NCI-H774 (cell line): Measurements from ENCODE around the gene ZC3H7B.
"Not testable (repeated sequence)": the region's sequence is repeated elsewhere in the genome, so short reads cannot be mapped to it uniquely, and the experiment has no call there.

Experiments
- DNase-seq: peaks from one replicate; lab custom pipeline; 2025; lab: John Stamatoyannopoulos, UW

Gene ZC3H7B, protein sequence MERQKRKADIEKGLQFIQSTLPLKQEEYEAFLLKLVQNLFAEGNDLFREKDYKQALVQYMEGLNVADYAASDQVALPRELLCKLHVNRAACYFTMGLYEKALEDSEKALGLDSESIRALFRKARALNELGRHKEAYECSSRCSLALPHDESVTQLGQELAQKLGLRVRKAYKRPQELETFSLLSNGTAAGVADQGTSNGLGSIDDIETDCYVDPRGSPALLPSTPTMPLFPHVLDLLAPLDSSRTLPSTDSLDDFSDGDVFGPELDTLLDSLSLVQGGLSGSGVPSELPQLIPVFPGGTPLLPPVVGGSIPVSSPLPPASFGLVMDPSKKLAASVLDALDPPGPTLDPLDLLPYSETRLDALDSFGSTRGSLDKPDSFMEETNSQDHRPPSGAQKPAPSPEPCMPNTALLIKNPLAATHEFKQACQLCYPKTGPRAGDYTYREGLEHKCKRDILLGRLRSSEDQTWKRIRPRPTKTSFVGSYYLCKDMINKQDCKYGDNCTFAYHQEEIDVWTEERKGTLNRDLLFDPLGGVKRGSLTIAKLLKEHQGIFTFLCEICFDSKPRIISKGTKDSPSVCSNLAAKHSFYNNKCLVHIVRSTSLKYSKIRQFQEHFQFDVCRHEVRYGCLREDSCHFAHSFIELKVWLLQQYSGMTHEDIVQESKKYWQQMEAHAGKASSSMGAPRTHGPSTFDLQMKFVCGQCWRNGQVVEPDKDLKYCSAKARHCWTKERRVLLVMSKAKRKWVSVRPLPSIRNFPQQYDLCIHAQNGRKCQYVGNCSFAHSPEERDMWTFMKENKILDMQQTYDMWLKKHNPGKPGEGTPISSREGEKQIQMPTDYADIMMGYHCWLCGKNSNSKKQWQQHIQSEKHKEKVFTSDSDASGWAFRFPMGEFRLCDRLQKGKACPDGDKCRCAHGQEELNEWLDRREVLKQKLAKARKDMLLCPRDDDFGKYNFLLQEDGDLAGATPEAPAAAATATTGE

DNA sequence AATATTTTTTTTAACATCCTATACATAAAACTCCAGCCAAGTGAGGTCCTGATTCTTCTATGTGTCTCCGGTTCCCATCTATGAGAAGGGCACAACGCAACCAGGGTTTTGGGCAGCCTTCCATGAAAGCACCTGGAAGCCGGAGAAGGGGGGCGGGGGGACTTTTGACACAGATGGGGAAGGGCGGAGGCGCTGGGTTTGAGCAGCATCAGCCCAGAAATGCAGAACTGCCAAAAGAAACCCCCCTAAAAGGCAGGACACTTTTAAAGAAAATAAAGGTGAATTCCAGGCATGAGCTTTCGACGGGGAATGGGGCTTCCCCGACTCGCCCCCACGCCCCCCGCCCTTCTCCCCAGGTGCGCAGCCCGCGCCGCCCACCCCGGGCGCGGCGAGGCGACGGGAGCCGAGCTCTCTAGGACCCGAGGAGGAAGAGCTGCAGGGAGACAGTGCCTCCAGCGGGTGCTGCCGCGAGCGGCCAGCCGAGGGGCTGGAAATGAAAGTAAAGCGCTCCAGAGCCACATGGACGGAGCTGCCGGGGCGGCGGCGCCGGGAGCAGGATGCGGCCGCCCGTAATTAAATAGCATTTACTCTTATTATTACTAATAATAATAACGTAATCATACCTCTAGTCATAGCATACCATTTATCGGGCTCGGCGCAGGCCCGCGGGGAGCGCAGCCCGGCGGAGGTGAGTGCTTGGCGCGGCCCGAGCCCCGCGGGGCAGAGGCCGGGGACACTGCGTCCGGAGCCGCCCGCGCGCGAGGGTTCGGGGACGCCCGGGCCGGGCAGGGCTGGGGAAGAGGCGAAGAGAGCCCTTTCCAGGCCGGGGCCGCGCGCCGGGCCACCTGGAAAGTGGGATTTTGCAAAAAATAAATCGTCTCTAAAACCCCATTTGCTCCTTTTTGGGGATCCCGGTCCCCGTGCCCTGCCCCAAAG lies at the start of gene ZC3H7B:
ZC3H7B (plus strand) TSS at position 441 of the 936 bp plus-strand sequence. CDS start 19,136 bp downstream, outside the sequence.
- peak; percentile 65 for DNase-seq

DNA sequence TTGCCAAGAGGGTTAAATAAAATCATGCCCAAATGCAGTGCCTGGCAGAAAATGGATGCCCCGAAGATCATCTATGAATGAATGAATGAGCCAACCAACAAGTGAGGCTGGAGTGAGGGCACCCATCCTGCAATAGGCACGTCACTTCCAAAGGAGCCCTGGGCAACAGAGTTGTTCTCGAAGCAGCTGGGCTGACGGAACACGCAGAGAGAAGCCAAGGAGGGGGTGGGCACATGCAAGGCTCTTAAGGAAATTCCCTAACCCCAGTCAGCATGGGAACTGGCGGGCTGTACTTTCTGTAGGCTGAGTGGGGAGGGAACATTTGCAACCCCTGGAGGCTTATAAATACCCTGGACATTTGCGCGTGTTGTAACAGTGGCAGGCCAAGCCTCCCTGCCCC lies 49.0 kb upstream of the ZC3H7B start:
- DNase-seq = no peak

DNA sequence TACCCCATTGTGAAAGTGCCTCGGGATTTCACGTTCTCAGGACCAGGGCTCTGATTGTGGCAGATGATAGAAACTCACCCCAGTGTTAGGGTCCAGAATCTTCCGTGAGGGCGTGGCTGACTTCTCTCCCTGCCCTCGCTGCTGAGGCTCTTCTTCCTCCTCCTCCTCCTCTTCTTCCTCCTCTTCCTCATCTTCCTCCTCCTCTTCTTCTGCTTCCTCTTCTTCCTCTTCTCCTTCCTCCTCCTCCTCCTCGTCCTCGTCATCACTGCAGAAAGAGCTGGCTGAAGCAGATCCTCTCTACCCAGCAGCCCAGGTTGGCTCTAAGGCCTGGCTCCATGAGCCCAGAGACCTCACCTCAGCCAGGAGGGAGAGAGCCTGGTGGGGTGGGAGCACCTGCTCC lies 47.1 kb upstream of the ZC3H7B start:
- DNase-seq = no peak

DNA sequence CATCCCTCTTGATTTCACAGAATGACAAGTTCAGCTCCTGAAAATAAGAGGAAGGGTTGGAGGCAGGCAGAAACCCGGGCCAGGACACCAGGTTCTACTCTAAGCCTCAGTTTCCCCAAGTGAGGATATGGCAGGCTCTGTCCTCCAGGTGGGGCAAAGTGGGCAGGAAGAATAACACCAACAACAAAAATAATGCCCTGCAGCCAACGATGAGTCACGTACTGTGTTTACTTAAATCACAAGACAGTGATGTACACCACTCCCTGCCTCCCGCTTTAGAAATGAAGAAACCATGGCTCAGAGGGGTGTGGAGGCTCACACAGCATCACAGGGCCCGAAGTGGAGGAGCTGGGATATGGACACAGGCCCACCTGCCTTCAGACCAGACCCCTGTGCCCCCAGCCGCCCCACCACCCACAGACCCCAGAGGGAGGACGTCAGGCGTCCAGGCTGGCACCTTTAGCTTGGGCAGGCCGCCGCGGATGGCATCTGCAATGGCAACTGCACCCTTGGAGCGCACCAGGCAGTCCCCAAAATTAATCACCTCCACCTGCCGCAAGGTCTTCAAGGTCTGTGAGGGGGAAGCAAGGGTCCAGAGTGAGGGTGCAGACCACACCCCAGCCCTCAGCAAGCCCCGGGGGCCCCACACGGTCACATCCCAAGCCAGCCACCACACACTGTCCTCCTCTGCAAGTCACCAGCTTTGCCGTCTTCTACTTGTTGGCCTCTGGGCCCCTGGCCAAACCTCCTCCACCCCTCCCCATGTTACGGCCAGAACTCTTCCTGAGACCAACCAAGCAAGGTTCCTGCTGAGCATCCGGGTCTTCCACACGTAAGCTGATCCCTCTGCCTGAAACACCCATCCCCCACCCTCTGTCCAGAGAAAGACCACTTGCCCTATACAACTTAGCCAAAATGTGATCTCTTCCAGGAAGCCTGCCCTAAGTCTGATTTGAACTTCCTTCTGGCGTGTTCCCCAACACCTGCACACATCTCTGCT lies 44.8 kb upstream of the ZC3H7B start:
- DNase-seq = no peak

DNA sequence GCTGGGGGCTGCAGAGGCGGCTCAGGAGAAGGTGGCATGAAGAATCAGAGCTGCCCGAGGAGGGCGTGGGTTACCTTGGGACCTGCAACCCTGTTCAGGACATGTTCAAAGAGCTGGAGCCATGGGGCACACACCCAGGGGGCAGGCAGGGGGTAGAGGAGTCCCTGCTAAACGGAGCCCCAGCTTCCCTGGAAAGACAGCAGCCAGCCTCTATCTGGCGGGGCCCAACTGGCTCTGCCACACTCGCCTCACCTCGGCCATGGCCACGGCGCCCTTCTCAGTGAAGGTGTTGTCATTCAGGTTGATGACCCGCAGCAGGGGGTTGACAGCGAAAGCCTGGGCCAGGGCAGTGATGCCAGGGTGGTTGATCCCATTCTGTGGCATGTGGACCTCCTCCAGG lies 43.6 kb upstream of the ZC3H7B start:
- DNase-seq = no peak

DNA sequence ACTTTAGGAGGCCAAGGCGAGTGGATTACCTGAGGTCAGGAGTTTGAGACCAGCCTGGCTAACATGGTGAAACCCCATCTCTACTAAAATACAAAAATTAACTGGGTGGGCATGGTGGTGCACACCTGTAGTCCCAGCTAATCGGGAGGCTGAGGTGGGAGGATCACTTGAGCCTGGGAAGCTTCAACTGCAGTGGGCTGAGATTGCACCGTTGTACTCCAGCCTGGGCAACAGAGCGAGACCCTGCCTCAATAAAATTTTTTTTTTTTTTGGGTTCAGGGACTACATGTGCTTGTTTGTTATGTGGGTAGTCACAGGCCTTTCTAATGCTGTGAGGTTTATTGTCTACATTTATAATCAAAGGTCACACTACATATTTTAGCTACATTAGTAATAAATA lies 41.6 kb upstream of the ZC3H7B start:
- DNase-seq = not testable (repeated sequence)

DNA sequence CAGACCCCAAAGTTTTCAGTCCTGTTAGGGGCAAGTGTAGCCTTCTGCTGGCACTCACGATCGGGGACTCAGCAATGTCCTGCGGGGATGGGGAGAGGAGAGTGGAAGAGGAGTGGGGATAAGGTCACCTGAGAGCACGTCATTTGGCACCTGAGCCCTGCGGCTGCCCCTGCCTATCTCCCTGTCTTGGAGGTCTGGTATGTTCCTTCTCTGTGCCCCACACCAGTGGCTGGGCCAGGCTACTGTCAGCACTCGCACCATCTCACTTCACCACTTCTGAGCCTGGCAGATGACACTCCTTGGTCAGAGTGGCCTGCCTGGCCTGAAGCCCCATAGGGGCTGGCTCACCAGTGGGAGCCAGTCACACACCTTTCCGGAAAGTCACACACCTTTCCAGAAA lies 40.5 kb upstream of the ZC3H7B start:
- no peak for DNase-seq

DNA sequence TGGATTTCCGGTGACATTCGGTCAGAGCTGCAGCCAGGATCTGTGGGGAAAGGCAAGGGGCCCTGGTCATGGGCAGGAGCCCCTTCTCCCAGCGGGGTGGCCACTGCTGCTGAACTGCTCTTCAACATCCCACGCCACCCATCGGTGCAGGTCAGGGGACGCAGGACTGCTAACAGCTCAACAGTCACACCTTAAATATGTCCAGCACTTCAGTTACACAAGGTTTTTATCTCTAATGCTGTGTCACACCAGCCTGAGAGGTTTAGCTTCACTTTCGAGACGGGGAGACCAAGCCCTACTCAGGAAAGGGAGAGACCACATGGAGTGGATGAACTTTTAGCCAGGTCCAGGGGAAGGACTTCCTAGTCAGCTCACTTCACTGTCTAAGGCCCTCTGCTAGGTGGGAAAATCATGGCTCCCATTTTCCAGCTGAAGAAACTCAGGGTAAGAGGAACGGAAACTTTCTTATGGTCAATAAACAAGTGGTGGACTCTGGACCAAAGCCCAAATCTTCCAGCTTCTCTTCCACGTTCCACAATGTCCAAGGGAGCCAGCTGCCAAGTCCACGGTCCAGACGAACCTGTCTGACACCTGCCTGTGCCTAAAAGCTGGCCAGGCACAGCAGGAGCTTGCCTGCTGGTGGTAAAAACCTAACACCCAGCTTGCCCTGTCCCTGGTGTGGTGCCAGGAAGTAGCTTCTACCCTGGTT lies 39.6 kb upstream of the ZC3H7B start:
- no peak for DNase-seq

DNA sequence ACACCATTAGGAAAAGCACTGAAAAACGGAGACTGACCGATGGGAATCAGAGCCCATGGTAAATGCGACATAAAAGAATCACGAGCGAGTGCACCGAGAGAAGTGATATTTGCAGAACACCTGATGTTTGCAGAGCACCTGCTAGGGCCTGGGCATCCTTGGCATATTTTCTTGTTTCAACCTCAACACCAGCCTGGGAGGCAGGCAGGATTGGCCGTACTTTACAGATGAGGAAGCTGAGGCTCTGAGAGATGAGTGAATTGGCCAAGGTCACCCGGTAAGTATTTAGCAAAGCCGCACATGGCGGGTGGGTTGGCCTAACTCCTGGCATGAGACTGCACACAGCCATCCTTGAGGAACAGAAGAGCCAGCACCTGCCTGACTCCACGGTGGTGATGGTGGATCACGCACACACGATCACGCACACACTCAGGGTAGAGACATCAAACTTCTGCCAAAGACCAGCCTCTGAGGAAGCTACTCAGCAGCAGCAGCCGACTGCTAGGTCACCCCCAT lies 39.0 kb upstream of the ZC3H7B start:
- DNase-seq = no peak

DNA sequence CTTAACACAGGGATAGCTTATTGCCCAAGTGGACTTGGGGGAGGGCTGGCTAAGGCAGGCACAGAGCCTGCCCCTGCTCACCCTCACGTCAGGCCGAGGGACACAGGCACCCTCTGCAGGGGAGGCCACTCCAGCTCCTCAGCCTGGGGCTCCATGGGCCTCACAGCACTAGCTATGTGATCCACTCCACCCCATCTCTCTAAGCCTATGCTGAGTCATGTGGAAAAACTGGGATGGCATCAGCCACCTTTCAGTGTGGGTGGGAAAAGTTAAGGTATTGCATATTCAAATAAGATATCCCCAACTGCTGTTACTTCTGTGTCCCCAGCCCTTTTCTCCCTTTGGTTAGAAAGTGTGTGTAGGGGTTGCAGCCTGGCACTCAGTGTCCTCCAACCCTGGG lies 37.6 kb upstream of the ZC3H7B start:
- no peak for DNase-seq

DNA sequence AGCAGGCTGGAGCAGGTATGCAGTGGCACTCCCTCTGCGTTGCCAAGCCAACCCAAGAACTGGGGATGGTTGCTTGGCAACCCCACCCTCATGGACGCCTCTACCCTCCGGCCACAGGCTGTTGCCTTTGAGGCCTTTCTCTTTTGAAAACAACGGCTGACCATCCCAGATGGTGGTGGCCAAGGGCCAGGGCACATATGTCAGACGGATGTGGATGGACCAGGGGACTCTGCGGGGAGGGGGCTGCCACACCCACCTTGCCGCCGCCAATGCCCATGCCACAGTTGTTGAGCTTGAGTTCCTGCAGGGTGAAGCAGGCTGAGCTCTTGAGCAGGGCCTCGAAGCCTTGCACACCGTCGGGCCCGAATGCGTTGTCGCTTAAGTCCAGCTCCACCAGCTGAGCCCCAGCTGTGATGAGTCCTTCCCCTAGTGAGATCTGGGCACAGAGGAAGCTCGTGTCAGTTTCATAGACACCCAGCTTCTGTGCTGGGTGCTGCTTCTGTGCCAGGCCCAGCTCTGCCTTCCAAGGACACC lies 36.9 kb upstream of the ZC3H7B start:
- no peak for DNase-seq

DNA sequence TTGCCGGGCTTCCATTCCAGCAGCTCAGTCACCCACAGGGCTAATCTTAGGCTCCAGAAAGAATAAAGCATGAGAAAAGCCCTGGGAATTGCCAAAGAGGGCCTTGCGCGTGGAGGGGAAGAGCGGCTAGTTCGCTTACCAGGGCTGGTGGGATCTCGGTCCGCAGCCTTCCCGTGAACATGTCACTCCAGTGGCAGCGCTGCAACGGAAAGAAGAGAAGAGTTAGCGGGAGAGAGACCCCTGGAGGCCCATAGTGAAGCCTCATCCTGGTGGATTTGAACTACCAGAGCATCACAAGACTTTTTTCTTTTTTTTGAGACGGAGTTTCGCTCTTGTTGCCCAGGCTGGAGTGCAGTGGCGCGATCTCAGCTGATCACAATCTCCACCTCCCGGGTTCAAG lies 33.4 kb upstream of the ZC3H7B start:
- DNase-seq = no peak

DNA sequence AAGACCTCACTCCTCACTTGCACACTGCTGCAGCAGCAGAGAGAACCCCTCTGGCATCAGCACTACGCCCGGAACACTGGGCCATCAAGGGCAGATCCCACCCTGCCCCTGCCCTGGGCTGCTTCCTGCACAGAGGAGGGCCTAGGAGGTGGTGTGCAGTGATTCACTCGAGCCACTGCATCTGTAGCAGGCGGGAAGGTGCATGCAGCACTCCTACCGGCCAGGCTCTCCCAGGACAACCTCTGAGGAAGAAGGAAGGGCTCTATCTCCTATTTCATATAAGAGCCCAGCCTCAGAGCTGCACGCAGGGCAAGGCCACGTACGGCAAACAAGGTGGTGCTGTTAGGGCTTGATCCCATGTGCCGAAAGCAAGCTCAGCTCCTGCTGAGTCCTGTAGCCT lies 29.5 kb upstream of the ZC3H7B start:
- DNase-seq = no peak

DNA sequence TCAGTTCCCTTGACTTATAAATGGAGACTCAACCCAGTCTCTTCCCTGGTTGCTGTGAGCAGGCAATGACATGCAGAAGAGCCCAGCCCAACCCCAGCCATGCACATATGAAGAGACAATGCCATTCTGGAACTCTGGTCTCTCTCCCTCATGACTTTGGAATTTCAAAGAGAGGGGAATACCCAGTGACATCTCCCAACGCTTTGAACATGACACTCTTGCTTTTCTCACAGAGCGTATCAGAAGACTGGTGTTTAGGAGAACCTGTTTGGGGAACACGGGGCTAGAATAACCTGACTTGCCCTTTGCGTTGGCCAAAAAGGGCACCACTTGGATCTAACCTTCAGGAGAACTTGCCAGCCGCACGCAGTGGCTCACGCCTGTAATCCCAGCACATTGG lies 28.2 kb upstream of the ZC3H7B start:
- no peak for DNase-seq

DNA sequence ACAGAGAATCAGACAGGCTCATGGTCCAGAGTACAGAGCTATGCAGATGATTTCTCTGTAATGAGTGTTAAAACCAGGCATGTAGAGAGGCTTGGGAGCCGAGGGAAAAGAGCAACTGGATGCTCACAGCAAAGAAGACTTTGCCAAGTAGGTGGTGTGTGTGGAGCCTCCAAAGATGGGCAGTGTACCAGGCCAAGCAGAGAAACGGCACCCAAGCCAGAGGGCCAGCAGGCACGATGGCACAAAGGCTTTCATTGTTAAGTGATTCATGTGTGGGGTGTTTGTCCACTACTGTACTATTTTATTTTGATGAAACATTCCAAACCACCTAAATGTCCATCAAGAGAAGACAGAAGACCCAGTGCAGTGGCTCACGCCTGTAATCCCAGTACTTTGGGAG lies 26.5 kb upstream of the ZC3H7B start:
- DNase-seq = no peak

DNA sequence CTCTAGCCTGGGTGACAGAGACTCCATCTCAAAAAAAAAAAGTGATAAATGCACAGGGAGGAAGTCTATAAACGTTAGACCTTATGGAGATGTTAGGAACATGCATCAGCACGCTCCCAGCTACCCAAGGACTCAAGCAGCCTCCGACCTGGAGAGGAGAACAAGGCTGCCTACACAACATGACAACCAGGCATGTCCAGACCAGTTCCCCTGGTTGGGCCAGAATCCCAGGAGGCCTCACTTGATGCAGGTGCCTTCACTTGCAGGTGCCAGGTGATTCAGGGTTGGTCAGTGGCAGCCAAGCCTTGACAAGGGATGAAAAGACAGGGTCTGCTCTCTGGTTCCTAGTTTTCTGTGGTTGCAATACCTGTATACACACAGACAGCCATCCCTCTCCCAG lies 21.3 kb upstream of the ZC3H7B start:
- no peak for DNase-seq

DNA sequence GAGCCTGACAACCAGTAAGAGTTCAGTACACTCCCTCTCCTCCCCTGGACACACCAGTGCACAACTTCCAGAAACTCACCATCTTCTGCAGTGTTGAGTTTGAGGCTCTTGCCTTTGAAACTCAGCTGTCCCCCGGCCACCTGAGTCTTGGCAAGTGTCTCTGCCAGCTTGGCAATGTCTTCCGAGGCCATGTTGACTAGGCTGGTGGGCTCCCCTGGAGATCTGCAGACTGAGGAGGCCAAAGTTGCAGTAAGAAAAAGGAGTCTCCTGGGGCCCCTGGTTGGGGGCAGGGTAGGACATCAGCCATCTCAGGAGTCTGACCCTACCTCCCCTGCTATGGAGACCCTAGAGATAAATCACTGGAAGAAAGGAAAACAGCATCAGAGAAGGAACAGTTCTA lies 20.5 kb upstream of the ZC3H7B start:
- DNase-seq = no peak

DNA sequence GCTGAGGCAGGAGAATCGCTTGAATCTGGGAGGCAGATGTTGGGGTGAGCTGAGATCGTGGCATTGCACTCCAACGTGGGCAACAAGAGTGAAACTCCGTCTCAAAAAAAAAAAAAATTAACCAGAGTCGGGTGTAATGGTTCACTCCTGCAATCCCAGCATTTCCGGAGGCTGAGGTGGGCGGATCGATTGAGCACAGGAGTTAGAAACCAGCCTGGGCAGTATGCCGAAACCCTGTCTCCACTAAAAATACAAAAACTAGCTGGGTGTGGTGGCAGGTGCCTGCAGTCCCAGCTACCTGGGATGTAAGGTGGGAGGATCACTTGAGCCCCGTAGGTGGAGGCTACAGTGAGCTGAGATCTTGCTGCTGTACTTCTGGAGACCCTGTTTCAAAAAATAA lies 16.9 kb upstream of the ZC3H7B start:
- DNase-seq = no peak

DNA sequence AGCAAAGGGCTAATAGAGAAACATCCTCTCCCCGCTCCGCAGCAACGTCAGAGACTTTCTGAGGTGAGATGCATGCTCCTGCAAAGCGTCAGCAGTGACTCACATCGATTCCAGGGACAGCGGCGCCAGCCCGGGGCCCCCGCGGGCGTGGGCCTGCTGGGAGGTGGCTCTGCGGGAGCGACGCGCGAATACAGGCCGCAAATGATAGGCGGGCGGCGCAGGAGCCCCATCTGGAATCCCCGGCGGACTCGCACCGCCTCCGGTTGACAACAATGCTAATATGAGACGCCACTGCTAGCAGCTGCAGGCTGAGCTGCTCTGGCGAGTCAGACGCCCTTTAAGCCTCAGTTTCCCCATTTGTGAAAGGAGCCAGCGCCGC lies 15.9 kb upstream of the ZC3H7B start:
- no peak for DNase-seq
